OCI-LY1 (cell line): ENCODE data around the gene TUBB3.

Source experiments
- H2AFZ ChIP-seq: fragments of 200-600 bp; sonication (generic), shearing (Covaris generic); 2 replicates; pipeline ENCODE4 v1.6.0; 2014; ENCODE audit warnings: antibody characterized with exemption, mild to moderate bottlenecking, low read length
- H3F3A ChIP-seq: fragments of 200-600 bp; sonication (generic), shearing (Covaris generic); 2 replicates; pipeline ENCODE4 v1.6.0; 2014; ENCODE audit warnings: mild to moderate bottlenecking, antibody characterized with exemption, low read length, moderate library complexity; ENCODE audit not compliant: insufficient read depth
- H3K27ac ChIP-seq: fragments of 200-600 bp; sonication (generic); 2 replicates; pipeline ENCODE4 v1.5.1; 2014; ENCODE audit warnings: low read length, mixed run types, mild to moderate bottlenecking, low read depth; ENCODE audit not compliant: poor library complexity, severe bottlenecking
- H3K27me3 ChIP-seq: fragments of 200-600 bp; sonication (generic); 2 replicates; pipeline ENCODE4 v1.6.0; 2014; ENCODE audit warnings: antibody characterized with exemption, mild to moderate bottlenecking, low read length, moderate library complexity; ENCODE audit not compliant: insufficient read depth
- H3K36me3 ChIP-seq: fragments of 200-600 bp; sonication (generic); 2 replicates; pipeline ENCODE4 v1.6.1; 2014; ENCODE audit warnings: mild to moderate bottlenecking, antibody characterized with exemption, low read length, moderate library complexity, mixed read lengths; ENCODE audit not compliant: insufficient read depth
- H3K4me1 ChIP-seq: fragments of 200-600 bp; sonication (generic); 2 replicates; pipeline ENCODE4 v1.5.1; 2014; ENCODE audit warnings: mild to moderate bottlenecking, low read length, moderate library complexity; ENCODE audit not compliant: insufficient read depth, severe bottlenecking
- H3K4me2 ChIP-seq: fragments of 200-600 bp; sonication (generic), shearing (Covaris generic); 2 replicates; pipeline ENCODE4 v1.6.1; 2014; ENCODE audit warnings: low read length
- H3K4me3 ChIP-seq: fragments of 200-600 bp; sonication (generic); 2 replicates; pipeline ENCODE4 v1.5.1; 2014; ENCODE audit warnings: low read length, low read depth, mild to moderate bottlenecking, mixed read lengths; ENCODE audit not compliant: poor library complexity, severe bottlenecking
- H3K79me2 ChIP-seq: fragments of 200-600 bp; shearing (Covaris generic); 2 replicates; pipeline ENCODE4 v1.6.1; 2016; ENCODE audit warnings: mixed run types, low read length, mixed read lengths; ENCODE audit not compliant: insufficient read depth
- H3K9ac ChIP-seq: fragments of 200-600 bp; sonication (generic), shearing (Covaris generic); 2 replicates; pipeline ENCODE4 v1.6.1; 2014; ENCODE audit warnings: mild to moderate bottlenecking, low read length, mixed read lengths
- H3K9me2 ChIP-seq: fragments of 200-600 bp; sonication (generic), shearing (Covaris generic); 2 replicates; pipeline ENCODE4 v1.6.1; 2014; ENCODE audit warnings: low read depth, mild to moderate bottlenecking, low read length, mixed read lengths
- H3K9me3 ChIP-seq: fragments of 200-600 bp; shearing (Covaris generic); 2 replicates; pipeline ENCODE4 v1.6.1; 2014; ENCODE audit warnings: low read length, mixed read lengths
- H4K20me1 ChIP-seq: fragments of 200-600 bp; sonication (generic), shearing (Covaris generic); 2 replicates; pipeline ENCODE4 v1.6.0; 2016; ENCODE audit warnings: mild to moderate bottlenecking, low read length; ENCODE audit not compliant: insufficient read depth
- EZH2 ChIP-seq: fragments of 200-600 bp; sonication (generic), shearing (Covaris generic); IDR thresholded peaks from 2 replicates; pipeline ENCODE4 v1.8.0; 2017; ENCODE audit warnings: borderline replicate concordance, mixed run types, mild to moderate bottlenecking, antibody characterized with exemption, low read length, moderate library complexity, mixed read lengths
- TF ChIP-seq, protein P1 (sequence below): fragments of 200-600 bp; sonication (generic), shearing (Covaris generic); IDR thresholded peaks from 2 replicates; pipeline ENCODE4 v1.5.1; 2017; ENCODE audit warnings: mild to moderate bottlenecking, antibody characterized with exemption, low read length, moderate library complexity, mixed read lengths

Gene TUBB3

DNA sequence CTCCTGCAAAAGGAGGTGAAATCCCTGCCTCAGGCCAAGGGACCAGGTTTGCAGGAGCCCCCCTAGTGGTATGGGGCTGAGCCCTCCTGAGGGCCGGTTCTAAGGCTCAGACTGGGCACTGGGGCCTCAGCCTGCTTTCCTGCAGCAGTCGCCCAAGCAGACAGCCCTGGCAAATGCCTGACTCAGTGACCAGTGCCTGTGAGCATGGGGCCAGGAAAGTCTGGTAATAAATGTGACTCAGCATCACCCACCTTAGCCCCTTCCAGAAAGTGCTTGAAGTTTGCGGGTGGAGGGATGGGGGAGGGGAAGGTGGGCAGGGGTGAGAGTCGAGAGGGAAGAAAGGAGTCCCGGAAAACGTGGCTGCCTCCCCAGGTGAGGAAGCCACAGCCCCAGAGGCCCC is 2.4 kb upstream of the TUBB3 start:
- Histone ChIP-seq H3K9ac (no peak overlapping the region), H2AFZ (no peak overlapping the region), H3K27ac (no peak overlapping the region), H3F3A (no peaks in the 10 kb centered on the region), H3K4me1 (peaks cover 53% of the 10 kb centered on the region), H3K36me3 (no peaks in the 10 kb centered on the region), H3K4me2 (no peak overlapping the region), H3K27me3 (no peaks in the 10 kb centered on the region), H3K9me3 (no peaks in the 10 kb centered on the region), H3K79me2 (no peaks in the 10 kb centered on the region), H3K4me3 (no peak overlapping the region), H4K20me1 (no peaks in the 10 kb centered on the region), H3K9me2 (no peaks in the 10 kb centered on the region)
- TF ChIP-seq, protein P1, sequence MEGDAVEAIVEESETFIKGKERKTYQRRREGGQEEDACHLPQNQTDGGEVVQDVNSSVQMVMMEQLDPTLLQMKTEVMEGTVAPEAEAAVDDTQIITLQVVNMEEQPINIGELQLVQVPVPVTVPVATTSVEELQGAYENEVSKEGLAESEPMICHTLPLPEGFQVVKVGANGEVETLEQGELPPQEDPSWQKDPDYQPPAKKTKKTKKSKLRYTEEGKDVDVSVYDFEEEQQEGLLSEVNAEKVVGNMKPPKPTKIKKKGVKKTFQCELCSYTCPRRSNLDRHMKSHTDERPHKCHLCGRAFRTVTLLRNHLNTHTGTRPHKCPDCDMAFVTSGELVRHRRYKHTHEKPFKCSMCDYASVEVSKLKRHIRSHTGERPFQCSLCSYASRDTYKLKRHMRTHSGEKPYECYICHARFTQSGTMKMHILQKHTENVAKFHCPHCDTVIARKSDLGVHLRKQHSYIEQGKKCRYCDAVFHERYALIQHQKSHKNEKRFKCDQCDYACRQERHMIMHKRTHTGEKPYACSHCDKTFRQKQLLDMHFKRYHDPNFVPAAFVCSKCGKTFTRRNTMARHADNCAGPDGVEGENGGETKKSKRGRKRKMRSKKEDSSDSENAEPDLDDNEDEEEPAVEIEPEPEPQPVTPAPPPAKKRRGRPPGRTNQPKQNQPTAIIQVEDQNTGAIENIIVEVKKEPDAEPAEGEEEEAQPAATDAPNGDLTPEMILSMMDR: no peak; the same call in 1 of the 2 replicates
- TF ChIP-seq EZH2: no peak

DNA sequence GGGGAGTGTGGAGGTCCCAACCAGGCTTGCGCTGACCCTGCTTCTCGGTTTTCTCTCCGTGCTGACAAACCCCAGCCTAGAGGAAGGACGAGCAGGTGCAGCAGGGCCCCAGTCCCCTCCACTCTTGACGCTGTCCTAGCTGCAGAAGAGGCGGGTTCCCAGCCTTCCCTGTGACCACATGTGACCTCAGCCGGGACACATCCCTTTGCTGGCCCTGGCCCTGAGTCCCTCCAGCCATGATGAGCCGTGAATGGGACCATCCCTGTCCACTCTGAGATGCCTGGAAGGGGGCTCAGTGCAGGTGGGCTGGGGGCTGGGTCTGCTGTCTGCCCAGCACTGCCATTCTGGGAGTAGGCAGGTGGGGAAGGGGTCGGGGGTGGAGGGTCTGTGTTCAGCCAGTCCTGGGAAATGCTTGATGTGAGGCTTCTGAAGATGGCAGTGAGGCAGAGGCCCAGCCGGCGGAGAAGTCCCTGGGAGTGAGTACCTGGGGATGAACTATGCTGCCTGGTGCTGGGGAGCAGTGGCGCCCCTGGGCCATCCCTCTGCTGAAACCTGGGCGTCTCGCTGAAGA is 1.9 kb upstream of the TUBB3 start:
- no peak for TF ChIP-seq EZH2
- TF ChIP-seq, protein P1: no peak
- no peaks in the 10 kb centered on the region for H3K9me3 ChIP-seq
- no peak overlapping the region for H3K4me3 ChIP-seq
- H3K27me3 ChIP-seq: no peaks in the 10 kb centered on the region
- peaks cover 55% of the 10 kb centered on the region for H3K4me1 ChIP-seq
- H2AFZ ChIP-seq: no peak overlapping the region
- no peaks in the 10 kb centered on the region for H3F3A ChIP-seq
- H3K36me3 ChIP-seq: no peaks in the 10 kb centered on the region
- H4K20me1 ChIP-seq: no peaks in the 10 kb centered on the region
- H3K27ac ChIP-seq: no peak overlapping the region
- H3K9ac ChIP-seq: no peak overlapping the region
- H3K9me2 ChIP-seq: no peaks in the 10 kb centered on the region
- peak overlapping the region; percentile 62; the same call in 1 of the 2 replicates for H3K4me2 ChIP-seq
- no peaks in the 10 kb centered on the region for H3K79me2 ChIP-seq

DNA sequence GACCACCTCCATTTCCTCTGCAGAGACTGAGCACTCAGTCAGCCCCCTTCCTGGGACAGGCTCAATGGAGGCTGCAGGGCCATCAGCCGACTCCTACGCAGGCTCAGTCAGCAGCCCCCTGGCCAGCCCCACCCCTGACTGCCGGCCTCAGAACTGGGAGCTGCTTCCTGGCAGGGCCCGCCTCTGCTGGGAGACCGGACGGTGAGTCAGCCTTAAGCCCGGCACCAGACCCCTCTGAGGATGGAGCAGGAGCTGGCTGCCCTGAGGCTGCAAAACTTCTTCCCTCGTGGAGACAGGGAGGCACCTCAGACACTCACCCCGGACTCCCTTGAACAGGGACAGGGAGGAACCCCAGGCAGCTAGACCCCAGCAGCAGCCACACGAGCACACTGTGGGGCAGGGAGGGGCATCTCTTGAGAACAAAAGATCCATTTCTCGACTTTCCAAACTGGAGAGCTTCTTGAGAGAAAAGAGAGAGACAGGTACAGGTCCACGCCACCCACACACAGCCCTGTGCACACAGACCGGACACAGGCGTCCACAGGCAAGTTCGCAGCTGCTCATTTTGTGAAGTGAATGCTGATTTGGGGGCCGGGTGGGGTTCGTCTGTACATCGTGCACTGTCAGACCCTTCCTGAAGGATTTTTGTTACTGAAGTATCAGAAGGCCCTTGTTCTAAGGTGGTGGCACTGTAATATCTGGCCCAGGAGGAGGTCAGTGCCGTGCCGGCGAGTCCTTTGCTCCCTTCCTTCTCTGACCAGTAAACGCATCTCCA is 1.3 kb upstream of the TUBB3 start:
- peak overlapping the region; percentile 48; the same call in 1 of the 2 replicates for H3K9ac ChIP-seq
- no peaks in the 10 kb centered on the region for H3K9me3 ChIP-seq
- peak overlapping the region; percentile 62 for H3K4me3 ChIP-seq
- H2AFZ ChIP-seq: no peak overlapping the region
- peak overlapping the region; percentile 62 for H3K4me2 ChIP-seq
- no peaks in the 10 kb centered on the region for H3K27me3 ChIP-seq
- no peaks in the 10 kb centered on the region for H3K79me2 ChIP-seq
- no peak overlapping the region for H3K27ac ChIP-seq
- peaks cover 55% of the 10 kb centered on the region for H3K4me1 ChIP-seq
- H3K9me2 ChIP-seq: no peaks in the 10 kb centered on the region
- H3F3A ChIP-seq: no peaks in the 10 kb centered on the region
- H3K36me3 ChIP-seq: no peaks in the 10 kb centered on the region
- no peak for TF ChIP-seq EZH2
- no peaks in the 10 kb centered on the region for H4K20me1 ChIP-seq
